ENCODE data around the gene EGFLAM.

GRCh38 chr5:38370358-38371100 is 112.2 kb downstream of the EGFLAM start:
- TF ChIP-seq EZH2 (IDR thresholded peaks at IDR 0.05; ENCODE audit: borderline replicate concordance, low read depth, low read length, severe bottlenecking) (no peak), POLR2A (IDR thresholded peaks at IDR 0.05; ENCODE audit: low read depth, low read length) (no peak), CTCF (IDR thresholded peaks at IDR 0.05; ENCODE audit: extremely low read depth in 1 of 2, insufficient read depth in 1 of 2, low read depth in 1 of 2, low read length in 2 of 2) (no peak), POLR2AphosphoS5 (IDR thresholded peaks at IDR 0.05; ENCODE audit: insufficient read depth, low read depth, low read length) (no peak)
